A673 (cell line): ENCODE results near the gene CDH10. TPM values are rescaled to one million over a fixed set of nuclear protein-coding genes. Genes with fewer than 3 reads are reported as not detected.

ENCODE experiments used
- BruUV-seq: library from RNA; stranded (reverse); fragments of 400-500 nt; replicated peaks from 2 replicates; lab custom pipeline; 2021; lab: Mats Ljungman, UMichigan
- CTCF ChIA-PET: fragments of 300-600 bp; sonication (Branson Sonifier 250); formaldehyde crosslinking; loops from one replicate; lab custom pipeline; 2022; ENCODE audit warnings: antibody characterized with exemption; lab: Charles Lee
- POLR2A ChIA-PET: fragments of 300-600 bp; sonication (Branson Sonifier 250); formaldehyde crosslinking; loops from one replicate; lab custom pipeline; 2022; ENCODE audit warnings: antibody characterized with exemption; ENCODE audit not compliant: low non-redundant PET; lab: Charles Lee
- DNase-seq: peaks from one replicate; pipeline ENCODE4 v3.0.0-alpha.2; 2015; ENCODE audit warnings: low spot score
- H3K27ac ChIP-seq: fragments of 200-600 bp; sonication (generic); 2 replicates; pipeline ENCODE4 v1.5.1; 2016; ENCODE audit warnings: mixed run types, low read depth, mild to moderate bottlenecking, mixed read lengths, antibody characterized with exemption, low read length; ENCODE audit not compliant: poor library complexity, severe bottlenecking
- H3K27me3 ChIP-seq: fragments of 200-600 bp; sonication (generic); replicated peaks from 2 replicates; pipeline ENCODE4 v1.6.1; 2017; ENCODE audit warnings: mixed run types, low read depth, mild to moderate bottlenecking, mixed read lengths, antibody characterized with exemption, low read length; ENCODE audit not compliant: insufficient read depth, poor library complexity
- H3K36me3 ChIP-seq: fragments of 200-600 bp; sonication (generic); 2 replicates; pipeline ENCODE4 v1.6.1; 2016; ENCODE audit warnings: mixed run types, mild to moderate bottlenecking, mixed read lengths, antibody characterized with exemption, low read length; ENCODE audit not compliant: insufficient read depth, poor library complexity, severe bottlenecking
- H3K4me1 ChIP-seq: fragments of 200-600 bp; sonication (generic); 2 replicates; pipeline ENCODE4 v1.6.1; 2017; ENCODE audit warnings: mixed run types, mild to moderate bottlenecking, mixed read lengths, antibody characterized with exemption, low read length; ENCODE audit not compliant: insufficient read depth, poor library complexity, severe bottlenecking
- H3K4me3 ChIP-seq: fragments of 200-600 bp; sonication (generic); 2 replicates; pipeline ENCODE4 v1.5.1; 2016; ENCODE audit warnings: low read depth, mixed run types, mild to moderate bottlenecking, mixed read lengths, low read length; ENCODE audit not compliant: poor library complexity, severe bottlenecking
- H3K9me3 ChIP-seq: fragments of 200-600 bp; sonication (generic); 2 replicates; pipeline ENCODE4 v1.6.1; 2016; ENCODE audit warnings: mixed run types, low read depth, mild to moderate bottlenecking, mixed read lengths, antibody characterized with exemption, low read length; ENCODE audit not compliant: poor library complexity, severe bottlenecking
- EZH2 ChIP-seq: fragments of 200-600 bp; sonication (generic); IDR thresholded peaks from 2 replicates; pipeline ENCODE4 v1.6.1; 2017; ENCODE audit warnings: borderline replicate concordance, low read depth, mild to moderate bottlenecking, mixed read lengths, antibody characterized with exemption, low read length; ENCODE audit not compliant: poor library complexity, severe bottlenecking
- intact Hi-C: fragments of 100-400 bp; cut with micrococcal nuclease; formaldehyde crosslinking; loops from one replicate; pipeline ENCODE4 v1.10.0; 2022; ENCODE audit not compliant: unreplicated experiment
- total RNA-seq: library from RNA; stranded (reverse); gene quantifications from 2 replicates; pipeline ENCODE4 v1.2.3, GENCODE V29; 2021
- TF ChIP-seq, protein P1 (sequence below): fragments of 300-800, 200-600 bp; sonication (generic); conservative IDR thresholded peaks from 2 replicates; pipeline ENCODE4 v1.5.1; 2017; ENCODE audit warnings: low read depth, mild to moderate bottlenecking, antibody characterized with exemption, low read length, moderate library complexity, mixed read lengths

The CDH10 gene
- total RNA-seq, 1 experiment from 2014 or later, result 1.2 TPM

DNA sequence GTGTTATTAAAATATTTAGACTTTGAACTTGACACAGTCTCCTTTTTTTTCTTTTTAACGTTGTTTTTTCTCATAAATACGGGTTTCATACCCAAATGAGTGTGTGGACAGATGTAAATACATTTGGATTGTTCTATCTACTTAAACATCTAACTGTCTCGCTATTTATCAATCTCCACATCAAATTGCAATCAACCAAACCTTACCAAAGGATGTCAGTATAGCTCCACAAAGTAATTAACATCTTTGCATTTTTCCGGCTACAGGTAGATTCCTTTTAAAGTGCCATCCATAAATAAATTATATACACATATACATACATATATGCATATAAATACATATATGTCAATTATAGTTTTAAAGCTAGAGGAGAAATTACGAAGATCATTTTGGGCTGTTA lies 705 bp upstream of the CDH10 start:
- H3K27ac ChIP-seq, result no peak overlapping the region
- H3K4me3 ChIP-seq, result no peak overlapping the region
- ChIA-PET CTCF (no interaction called here), POLR2A (no interaction called here)
- peaks cover 8% of the 10 kb centered on the region for H3K4me1 ChIP-seq
- H3K9me3 ChIP-seq, result no peaks in the 10 kb centered on the region
- H3K27me3 ChIP-seq, result no peaks in the 10 kb centered on the region
- intact Hi-C loops, result loop anchor here (10.0 kb wide), 1 partner anchor 831 kb away; no protein-coding TSS in a partner anchor
- H3K36me3 ChIP-seq, result no peaks in the 10 kb centered on the region
- no TSS peak for BruUV-seq
- TF ChIP-seq EZH2, result no peak
- TF ChIP-seq, protein P1, sequence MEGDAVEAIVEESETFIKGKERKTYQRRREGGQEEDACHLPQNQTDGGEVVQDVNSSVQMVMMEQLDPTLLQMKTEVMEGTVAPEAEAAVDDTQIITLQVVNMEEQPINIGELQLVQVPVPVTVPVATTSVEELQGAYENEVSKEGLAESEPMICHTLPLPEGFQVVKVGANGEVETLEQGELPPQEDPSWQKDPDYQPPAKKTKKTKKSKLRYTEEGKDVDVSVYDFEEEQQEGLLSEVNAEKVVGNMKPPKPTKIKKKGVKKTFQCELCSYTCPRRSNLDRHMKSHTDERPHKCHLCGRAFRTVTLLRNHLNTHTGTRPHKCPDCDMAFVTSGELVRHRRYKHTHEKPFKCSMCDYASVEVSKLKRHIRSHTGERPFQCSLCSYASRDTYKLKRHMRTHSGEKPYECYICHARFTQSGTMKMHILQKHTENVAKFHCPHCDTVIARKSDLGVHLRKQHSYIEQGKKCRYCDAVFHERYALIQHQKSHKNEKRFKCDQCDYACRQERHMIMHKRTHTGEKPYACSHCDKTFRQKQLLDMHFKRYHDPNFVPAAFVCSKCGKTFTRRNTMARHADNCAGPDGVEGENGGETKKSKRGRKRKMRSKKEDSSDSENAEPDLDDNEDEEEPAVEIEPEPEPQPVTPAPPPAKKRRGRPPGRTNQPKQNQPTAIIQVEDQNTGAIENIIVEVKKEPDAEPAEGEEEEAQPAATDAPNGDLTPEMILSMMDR, result no peak
- DNase-seq, result no peak

DNA sequence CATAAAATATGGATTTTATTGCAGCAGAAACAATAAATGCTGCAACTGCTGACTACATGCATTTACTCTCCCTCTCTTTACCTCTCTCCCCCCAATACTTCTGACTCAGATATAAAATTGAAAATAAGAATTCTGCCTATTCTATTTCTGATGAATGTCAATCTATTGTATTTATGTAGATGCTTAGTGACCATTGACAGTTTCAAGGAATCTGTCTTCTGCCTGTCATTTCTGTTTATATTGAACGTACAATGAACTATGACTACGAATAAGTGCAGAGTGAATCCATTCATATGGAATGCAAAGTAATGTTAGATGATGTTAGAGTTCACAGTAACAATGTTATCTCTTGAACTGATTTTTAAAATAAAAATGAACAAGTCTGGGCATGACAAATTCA lies 898 bp downstream of the CDH10 start:
- Histone ChIP-seq H3K4me3 (peak overlapping the region; percentile 45), H3K27me3 (no peaks in the 10 kb centered on the region), H3K4me1 (peaks cover 16% of the 10 kb centered on the region), H3K36me3 (no peaks in the 10 kb centered on the region), H3K9me3 (no peaks in the 10 kb centered on the region), H3K27ac (no peak overlapping the region)
- no peak for DNase-seq
- TF ChIP-seq, protein P1, result no peak
- TF ChIP-seq EZH2, result no peak
- BruUV-seq, result no TSS peak
- CTCF ChIA-PET, result interaction anchor here (0.6 to 0.7 kb wide), 2 partner anchors 404 to 666 kb away, joined by 3 read pairs; no protein-coding TSS in a partner anchor
- POLR2A ChIA-PET, result no interaction called here
- intact Hi-C loops, result loop anchor here (5.0 to 10.0 kb wide), 3 partner anchors 107 to 829 kb away; no protein-coding TSS in a partner anchor

DNA sequence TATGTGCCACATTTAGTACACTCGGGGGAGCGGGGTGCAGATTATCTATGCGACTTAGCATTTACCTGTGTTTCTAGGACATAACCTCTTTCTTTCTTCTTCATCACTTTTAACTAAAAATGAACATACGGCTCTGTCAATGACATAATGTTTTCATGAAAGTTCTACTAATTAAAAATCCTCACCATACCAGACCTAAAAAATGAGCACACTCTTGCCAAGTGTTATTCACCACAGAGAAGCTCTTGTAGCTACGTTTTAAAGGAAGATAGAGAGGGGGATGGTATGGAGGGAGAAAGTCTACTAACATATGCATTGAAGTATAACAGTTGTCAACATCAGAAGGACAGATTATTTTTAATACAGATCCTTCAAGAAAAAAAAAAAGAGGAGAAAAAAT lies 1.6 kb downstream of the CDH10 start:
- CTCF ChIA-PET, result interaction anchor here (0.6 to 0.7 kb wide), 2 partner anchors 404 to 665 kb away, joined by 3 read pairs; no protein-coding TSS in a partner anchor
- intact Hi-C loops, result loop anchor here (5.0 to 10.0 kb wide), 3 partner anchors 106 to 828 kb away; no protein-coding TSS in a partner anchor
- H3K36me3 ChIP-seq, result no peaks in the 10 kb centered on the region
- no peak overlapping the region for H3K27ac ChIP-seq
- BruUV-seq, result no TSS peak
- peaks cover 16% of the 10 kb centered on the region for H3K4me1 ChIP-seq
- TF ChIP-seq, protein P1, result no peak
- TF ChIP-seq EZH2, result no peak
- no peak overlapping the region for H3K4me3 ChIP-seq
- POLR2A ChIA-PET, result no interaction called here
- no peaks in the 10 kb centered on the region for H3K27me3 ChIP-seq
- H3K9me3 ChIP-seq, result no peaks in the 10 kb centered on the region
- no peak for DNase-seq
